ENCODE measurements around the gene ABHD17B. TPM values are rescaled to one million over a fixed set of nuclear protein-coding genes. Genes with fewer than 3 reads are reported as not detected.
A peak's percentile ranks its signal among the peaks of the same experiment; 100 is the strongest.

ABHD17B gene
- polyA plus RNA-seq, 2 of the 4 experiments (the other 2 are of a cell fraction): 16.6 to 25.3 TPM

GRCh38 chr9:71826279-71826678 lies 84.7 kb downstream of the ABHD17B start:
- Histone ChIP-seq H3K4me3 (no peak overlapping the region), H3K9me3 (no peaks in the 10 kb centered on the region), H3K4me2 (peak overlapping the region; percentile 43; the same call in 2 of the 3 replicates), H3K4me1 (peaks cover 17% of the 10 kb centered on the region), H3K27ac (no peak overlapping the region)
- WGBS (ENCODE audit: missing lambda C conversion rate): 2% methylated on average over 2 of the region's 2 CpGs
- DNase-seq (ENCODE audit: low read depth in 1 of 2, low spot score in 1 of 2): peak in 1 of 2 experiments; percentile 40
- POLR2A ChIA-PET: no interaction called here
- FAIRE-seq: no peak
- peak; percentile 50 to 59; a peak in 4 of 6 replicates for ATAC-seq
- CTCF ChIA-PET: interaction anchor here (1.2 to 3.4 kb wide), 3 partner anchors 19 to 541 kb away, joined by 4 to 13 read pairs (median 12); no protein-coding TSS in a partner anchor
- TF ChIP-seq NPAS2 (CRISPR knock-in tag; IDR thresholded peaks at IDR 0.05; ENCODE audit: borderline replicate concordance) (no peak), POLR2A (IDR thresholded peaks at IDR 0.05; ENCODE audit: low read length) (no peak), ATOH8 (CRISPR knock-in tag; IDR thresholded peaks at IDR 0.05; ENCODE audit: low read depth) (no peak), PHF8 (IDR thresholded peaks at IDR 0.05; ENCODE audit: borderline replicate concordance, low read depth) (no peak), FOXS1 (CRISPR knock-in tag; IDR thresholded peaks at IDR 0.05) (no peak), SREBF2 (IDR thresholded peaks at IDR 0.05) (no peak)

- ChIA-PET CTCF (interaction anchor here (9.8 kb wide), 1 partner anchor 539 kb away, joined by 53 read pairs; no protein-coding TSS in a partner anchor), POLR2A (no interaction called here)
- H3K27ac ChIP-seq: no peak overlapping the region
- H3K9me3 ChIP-seq: no peaks in the 10 kb centered on the region
- FAIRE-seq (no peak), ATAC-seq (no peak), DNase-seq (ENCODE audit: low read depth in 1 of 2, low spot score in 1 of 2) (no peak)
- no peak for TF ChIP-seq POLR2AphosphoS2 (conservative IDR thresholded peaks at IDR 0.05; ENCODE audit: low read length)
- TF ChIP-seq FOSL2 (IDR thresholded peaks at IDR 0.05): no peak
- TF ChIP-seq FOSL2 (CRISPR knock-in tag; IDR thresholded peaks at IDR 0.05): no peak
- TF ChIP-seq RFX5 (IDR thresholded peaks at IDR 0.05): no peak
- no peak for TF ChIP-seq ZC3H11A (IDR thresholded peaks at IDR 0.05)
- no peak overlapping the region for H3K4me3 ChIP-seq
- WGBS (ENCODE audit: missing lambda C conversion rate): 75% methylated on average over 4 of the region's 4 CpGs
- no peak overlapping the region for H3K4me2 ChIP-seq
- peaks cover 19% of the 10 kb centered on the region for H3K4me1 ChIP-seq
Measured at GRCh38 chr9:71824257-71824656, 86.7 kb downstream of the ABHD17B start.

GRCh38 chr9:71822935-71823334 lies 88.1 kb downstream of the ABHD17B start:
- FAIRE-seq: no peak
- no peak overlapping the region for H3K4me2 ChIP-seq
- H3K27ac ChIP-seq: no peak overlapping the region
- no peaks in the 10 kb centered on the region for H3K9me3 ChIP-seq
- POLR2A ChIA-PET: no interaction called here
- no peak overlapping the region for H3K4me3 ChIP-seq
- TF ChIP-seq FOSB (CRISPR knock-in tag; IDR thresholded peaks at IDR 0.05) (no peak), GATA3 (IDR thresholded peaks at IDR 0.05; ENCODE audit: borderline replicate concordance) (no peak), E2F6 (IDR thresholded peaks at IDR 0.05; ENCODE audit: borderline replicate concordance, low read depth) (no peak), CEBPB (IDR thresholded peaks at IDR 0.05) (no peak), RFX5 (IDR thresholded peaks at IDR 0.05) (no peak), KDM1A (IDR thresholded peaks at IDR 0.05; ENCODE audit: low read depth) (no peak), CHD4 (IDR thresholded peaks at IDR 0.05; ENCODE audit: borderline replicate concordance) (no peak), MYC (IDR thresholded peaks at IDR 0.05; ENCODE audit: borderline replicate concordance, low read length) (no peak), HEYL (CRISPR knock-in tag; IDR thresholded peaks at IDR 0.05) (no peak), FOXS1 (CRISPR knock-in tag; IDR thresholded peaks at IDR 0.05) (no peak), FOSL2 (IDR thresholded peaks at IDR 0.05) (no peak), FOSL2 (CRISPR knock-in tag; IDR thresholded peaks at IDR 0.05) (no peak), RNF2 (IDR thresholded peaks at IDR 0.05; ENCODE audit: borderline replicate concordance, low read depth) (no peak), JUNB (IDR thresholded peaks at IDR 0.05) (no peak), NFE2L2 (conservative IDR thresholded peaks at IDR 0.05; ENCODE audit: low read length) (no peak), CBX8 (IDR thresholded peaks at IDR 0.05) (no peak), NR3C1 (IDR thresholded peaks at IDR 0.05) (no peak), HDAC2 (IDR thresholded peaks at IDR 0.05) (no peak), ELK1 (IDR thresholded peaks at IDR 0.05; ENCODE audit: low read depth, low read length) (no peak), POLR2A (IDR thresholded peaks at IDR 0.05; ENCODE audit: low read length) (no peak)
- CTCF ChIA-PET: interaction anchor here (7.9 to 9.8 kb wide), 2 partner anchors 17 to 538 kb away, joined by 53 to 76 read pairs; no protein-coding TSS in a partner anchor
- no peak; a peak in 1 of 6 replicates for ATAC-seq
- no peak for DNase-seq (ENCODE audit: low read depth in 1 of 2, low spot score in 1 of 2)
- H3K4me1 ChIP-seq: peaks cover 19% of the 10 kb centered on the region

All from A549 (cell line).